ENCODE data around the gene TLE2.
A peak's percentile ranks its signal among the peaks of the same experiment; 100 is the strongest.

TLE2 gene

GRCh38 chr19:3066482-3067049, 37.5 kb upstream of the TLE2 start:
- no peaks in the 10 kb centered on the region for H3K27me3 ChIP-seq (ENCODE audit: low read depth, low read length)
- no peak overlapping the region for H2AFZ ChIP-seq (ENCODE audit: low read depth, low read length)
- H3K4me3 ChIP-seq (ENCODE audit: low read length): no peak overlapping the region
- TF ChIP-seq CTCF (IDR thresholded peaks at IDR 0.05; ENCODE audit: low read depth, low read length) (no peak), EZH2phosphoT487 (IDR thresholded peaks at IDR 0.05; ENCODE audit: low read depth) (no peak)
- H4K20me1 ChIP-seq (ENCODE audit: insufficient read depth, low read length): no peaks in the 10 kb centered on the region
- H3K79me2 ChIP-seq (ENCODE audit: low read length): peaks cover 9% of the 10 kb centered on the region; the same call in 1 of the 2 replicates
- H3K9me3 ChIP-seq (ENCODE audit: insufficient read depth, low read length): no peaks in the 10 kb centered on the region
- no peak overlapping the region for H3K9ac ChIP-seq (ENCODE audit: low read length)
- no peak overlapping the region for H3K27ac ChIP-seq (ENCODE audit: low read length)
- no peaks in the 10 kb centered on the region for H3K36me3 ChIP-seq (replicated peaks; ENCODE audit: low read depth, low read length)
- H3K4me1 ChIP-seq (ENCODE audit: low read length): peaks cover 16% of the 10 kb centered on the region
- no peak overlapping the region for H3K4me2 ChIP-seq (ENCODE audit: low read length)

GRCh38 chr19:3065675-3066357, 36.7 kb upstream of the TLE2 start:
- TF ChIP-seq CTCF (IDR thresholded peaks at IDR 0.05; ENCODE audit: low read depth, low read length): no peak
- TF ChIP-seq EZH2phosphoT487 (IDR thresholded peaks at IDR 0.05; ENCODE audit: low read depth): no peak
- H3K36me3 ChIP-seq (replicated peaks; ENCODE audit: low read depth, low read length): no peaks in the 10 kb centered on the region
- peak overlapping the region; percentile 90 for H2AFZ ChIP-seq (ENCODE audit: low read depth, low read length)
- H4K20me1 ChIP-seq (ENCODE audit: insufficient read depth, low read length): no peaks in the 10 kb centered on the region
- H3K4me2 ChIP-seq (ENCODE audit: low read length): peak overlapping the region; percentile 50
- no peaks in the 10 kb centered on the region for H3K27me3 ChIP-seq (ENCODE audit: low read depth, low read length)
- H3K4me1 ChIP-seq (ENCODE audit: low read length): peaks cover 19% of the 10 kb centered on the region
- H3K4me3 ChIP-seq (ENCODE audit: low read length): no peak overlapping the region
- peak overlapping the region; percentile 10; the same call in 1 of the 2 replicates for H3K27ac ChIP-seq (ENCODE audit: low read length)
- peaks cover 16% of the 10 kb centered on the region; the same call in 1 of the 2 replicates for H3K79me2 ChIP-seq (ENCODE audit: low read length)
- H3K9me3 ChIP-seq (ENCODE audit: insufficient read depth, low read length): no peaks in the 10 kb centered on the region
- H3K9ac ChIP-seq (ENCODE audit: low read length): peak overlapping the region; percentile 13; the same call in 1 of the 2 replicates

- no peak overlapping the region for H2AFZ ChIP-seq (ENCODE audit: low read depth, low read length)
- no peak overlapping the region for H3K9ac ChIP-seq (ENCODE audit: low read length)
- no peaks in the 10 kb centered on the region for H4K20me1 ChIP-seq (ENCODE audit: insufficient read depth, low read length)
- H3K4me3 ChIP-seq (ENCODE audit: low read length): no peak overlapping the region
- H3K27ac ChIP-seq (ENCODE audit: low read length): no peak overlapping the region
- H3K36me3 ChIP-seq (replicated peaks; ENCODE audit: low read depth, low read length): peaks cover 9% of the 10 kb centered on the region
- peaks cover 22% of the 10 kb centered on the region for H3K4me1 ChIP-seq (ENCODE audit: low read length)
- no peaks in the 10 kb centered on the region for H3K9me3 ChIP-seq (ENCODE audit: insufficient read depth, low read length)
- H3K4me2 ChIP-seq (ENCODE audit: low read length): no peak overlapping the region
- no peaks in the 10 kb centered on the region for H3K27me3 ChIP-seq (ENCODE audit: low read depth, low read length)
- peaks cover 29% of the 10 kb centered on the region; the same call in 1 of the 2 replicates for H3K79me2 ChIP-seq (ENCODE audit: low read length)
- TF ChIP-seq CTCF (IDR thresholded peaks at IDR 0.05; ENCODE audit: low read depth, low read length) (no peak), EZH2phosphoT487 (IDR thresholded peaks at IDR 0.05; ENCODE audit: low read depth) (no peak)
Observed at GRCh38 chr19:3064011-3064330, 34.9 kb upstream of the TLE2 start.

Data from OCI-LY3 (cell line).